SK-N-SH (cell line): ENCODE data around the gene NDUFB3. TPM values are rescaled to one million over a fixed set of nuclear protein-coding genes. Genes with fewer than 3 reads are reported as not detected.
A peak's percentile ranks its signal among the peaks of the same experiment; 100 is the strongest.
"Not testable (repeated sequence)": the region's sequence is repeated elsewhere in the genome, so short reads cannot be mapped to it uniquely, and the experiment has no call there.

ENCODE experiments used
- CTCF ChIA-PET: fragments of 300-600, 350-600 bp; formaldehyde crosslinking; extraction: SDS; loops from one replicate; lab custom pipeline; 2021; lab: Yijun Ruan, JAX
- POLR2A ChIA-PET: fragments of 350-600 bp; sonication (Branson Sonifier 250); formaldehyde crosslinking; extraction: SDS; loops from one replicate; lab custom pipeline; 2020; ENCODE audit warnings: antibody characterized with exemption, inconsistent platforms; lab: Yijun Ruan, JAX
- DNase-seq: peaks from one replicate; pipeline ENCODE4 v3.0.0; 2012
- H2AFZ ChIP-seq: fragments of 200-600 bp; sonication (generic); 2 replicates; pipeline ENCODE4 v1.8.1; 2016; ENCODE audit warnings: antibody characterized with exemption, mild to moderate bottlenecking, low read depth
- H3F3A ChIP-seq: fragments of 200-600 bp; sonication (generic); replicated peaks from 2 replicates; pipeline ENCODE3; 2016; ENCODE audit warnings: antibody characterized with exemption, mild to moderate bottlenecking; ENCODE audit not compliant: insufficient read depth
- H3K27ac ChIP-seq, 2 experiments: fragments of 200-500 bp in 1 of 2; fragments of 200-600 bp in 1 of 2; sonication (Bioruptor generic) in 1 of 2; sonication (generic), shearing (Covaris generic) in 1 of 2; 2 replicates each; pipeline versions ENCODE4 v1.5.1 to v1.6.1; 2014 to 2016; ENCODE audit warnings: low read depth in 2 of 2, inconsistent platforms in 1 of 2, low read length in 1 of 2, mild to moderate bottlenecking in 1 of 2, mixed read lengths in 1 of 2
- H3K27me3 ChIP-seq: fragments of 200-600 bp; sonication (generic), shearing (Covaris generic); 2 replicates; pipeline ENCODE4 v1.6.1; 2016; ENCODE audit warnings: mixed run types; ENCODE audit not compliant: insufficient read depth
- H3K36me3 ChIP-seq, 2 experiments: fragments of 200-500 bp in 1 of 2; fragments of 200-600 bp in 1 of 2; sonication (Bioruptor generic) in 1 of 2; sonication (generic) in 1 of 2; replicated peaks in 1 of 2; 2 replicates each; pipeline versions ENCODE3 to v1.5.1; 2014 to 2016; ENCODE audit warnings: low read length in 1 of 2, mild to moderate bottlenecking in 1 of 2; ENCODE audit not compliant: insufficient read depth in 2 of 2, control insufficient read depth in 1 of 2
- H3K4me1 ChIP-seq, 2 experiments: fragments of 200-500 bp in 1 of 2; fragments of 200-600 bp in 1 of 2; sonication (Bioruptor generic) in 1 of 2; sonication (generic), shearing (Covaris generic) in 1 of 2; 2 replicates each; pipeline versions ENCODE4 v1.5.1 to v1.6.1; 2014 to 2016; ENCODE audit warnings: low read depth in 1 of 2, low read length in 1 of 2, mixed run types in 1 of 2; ENCODE audit not compliant: insufficient read depth in 2 of 2, control insufficient read depth in 1 of 2
- H3K4me2 ChIP-seq: fragments of 200-600 bp; sonication (generic), shearing (Covaris generic); 2 replicates; pipeline ENCODE4 v1.6.1; 2017; ENCODE audit warnings: mixed run types
- H3K4me3 ChIP-seq, 2 experiments: fragments of 200-500 bp in 1 of 2; fragments of 200-600 bp in 1 of 2; sonication (Bioruptor generic) in 1 of 2; sonication (generic), shearing (Covaris generic) in 1 of 2; 2 replicates each; pipeline versions ENCODE4 v1.5.1 to v1.8.1; 2014 to 2016; ENCODE audit warnings: low read depth in 2 of 2, inconsistent platforms in 1 of 2, low read length in 1 of 2, mild to moderate bottlenecking in 1 of 2, mixed read lengths in 1 of 2, moderate library complexity in 1 of 2
- H3K79me2 ChIP-seq: fragments of 200-600 bp; sonication (generic); 2 replicates; pipeline ENCODE4 v1.8.1; 2017; ENCODE audit warnings: mild to moderate bottlenecking; ENCODE audit not compliant: insufficient read depth
- H3K9ac ChIP-seq: fragments of 200-600 bp; sonication (generic); 2 replicates; pipeline ENCODE4 v1.6.1; 2017; ENCODE audit warnings: mixed run types
- H3K9me2 ChIP-seq: fragments of 200-600 bp; sonication (generic); 2 replicates; pipeline ENCODE4 v1.6.1; 2017; ENCODE audit warnings: mixed run types
- H3K9me3 ChIP-seq: fragments of 200-600 bp; sonication (generic); 2 replicates; pipeline ENCODE4 v1.6.1; 2017; ENCODE audit warnings: mixed run types, mild to moderate bottlenecking, moderate library complexity
- H4K20me1 ChIP-seq: fragments of 200-600 bp; sonication (generic); 2 replicates; pipeline ENCODE4 v1.6.1; 2017; ENCODE audit warnings: mild to moderate bottlenecking, mixed run types; ENCODE audit not compliant: insufficient read depth
- CTCF ChIP-seq: fragments of 200-600 bp; sonication (generic); IDR thresholded peaks from 2 replicates; pipeline ENCODE4 v1.6.1; 2017; ENCODE audit warnings: antibody characterized with exemption, mild to moderate bottlenecking, moderate library complexity
- FOXJ3 ChIP-seq: sonication (generic); formaldehyde crosslinking; IDR thresholded peaks from 2 replicates; pipeline ENCODE4 v1.5.1; 2020; ENCODE audit warnings: mild to moderate bottlenecking, missing genetic modification reagents
- GATA2 ChIP-seq: sonication (generic); formaldehyde crosslinking; IDR thresholded peaks from 2 replicates; pipeline ENCODE4 v1.5.0; 2020; ENCODE audit warnings: mild to moderate bottlenecking, missing genetic modification reagents
- JUND ChIP-seq: IDR thresholded peaks from 2 replicates; pipeline ENCODE4 v1.4.0; 2012
- NFIC ChIP-seq: IDR thresholded peaks from 2 replicates; pipeline ENCODE4 v1.4.0; 2012; ENCODE audit warnings: borderline replicate concordance
- NRF1 ChIP-seq: IDR thresholded peaks from 2 replicates; pipeline ENCODE4 v1.6.1; 2012; ENCODE audit warnings: low read depth, mild to moderate bottlenecking, low read length
- RCOR1 ChIP-seq: fragments of 150-350 bp; IDR thresholded peaks from 2 replicates; pipeline ENCODE4 v1.6.1; 2017; ENCODE audit warnings: antibody characterized with exemption, low read length
- SIN3A ChIP-seq: IDR thresholded peaks from 2 replicates; pipeline ENCODE4 v1.6.1; 2012; ENCODE audit warnings: low read depth, mild to moderate bottlenecking, low read length, moderate library complexity, borderline replicate concordance
- TAF1 ChIP-seq: IDR thresholded peaks from 2 replicates; pipeline ENCODE4 v1.6.1; 2012; ENCODE audit warnings: low read depth, mild to moderate bottlenecking, low read length, moderate library complexity, borderline replicate concordance
- TCF12 ChIP-seq: IDR thresholded peaks from 2 replicates; pipeline ENCODE4 v1.4.0; 2012
- YY1 ChIP-seq: IDR thresholded peaks from 2 replicates; pipeline ENCODE4 v1.4.0; 2012; ENCODE audit warnings: low read depth, mild to moderate bottlenecking
- WGBS: methylation state at CpG from one replicate; pipeline ENCODE4 v1.1.6; 2017; ENCODE audit warnings: low lambda C conversion rate; 5-methylcytosine and 5-hydroxymethylcytosine counted together
- polyA plus RNA-seq, 3 experiments: library from polyadenylated mRNA; depleted of rRNA; stranded (reverse); fragments of >200 nt; gene quantifications; 2 replicates each; pipeline ENCODE4 v1.2.3, GENCODE V29; 2012
- TF ChIP-seq, protein P1 (sequence below): IDR thresholded peaks from 2 replicates; pipeline ENCODE4 v1.4.0; 2012; ENCODE audit warnings: low read depth
- TF ChIP-seq, protein P2 (sequence below): fragments of 150-350 bp; IDR thresholded peaks from 2 replicates; pipeline ENCODE4 v1.6.1; 2017; ENCODE audit warnings: antibody characterized with exemption, low read length, low read depth, borderline replicate concordance

The NDUFB3 gene
- polyA plus RNA-seq, 1 of the 3 experiments (the other 2 are of a cell fraction): 55.9 TPM

GRCh38 chr2:201116959-201117734 is 45.3 kb downstream of the NDUFB3 start:
- 57% methylated on average over 20 of the region's 22 CpGs for WGBS
- TF ChIP-seq, protein P1, sequence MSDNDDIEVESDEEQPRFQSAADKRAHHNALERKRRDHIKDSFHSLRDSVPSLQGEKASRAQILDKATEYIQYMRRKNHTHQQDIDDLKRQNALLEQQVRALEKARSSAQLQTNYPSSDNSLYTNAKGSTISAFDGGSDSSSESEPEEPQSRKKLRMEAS: peak; percentile 50; the same call in 1 of the 2 replicates
- TF ChIP-seq CTCF: peak; percentile 41
- no peak for TF ChIP-seq TCF12
- Histone ChIP-seq H2AFZ (peak overlapping the region; percentile 95), H4K20me1 (no peaks in the 10 kb centered on the region), H3K4me2 (peak overlapping the region; percentile 97), H3K36me3 (peaks cover 0 to 2% of the 10 kb centered on the region in 2 experiments), H3K9me3 (no peaks in the 10 kb centered on the region), H3K4me1 (peaks cover 0 to 19% of the 10 kb centered on the region in 2 experiments; a peak in 3 of 4 replicates), H3K79me2 (peaks cover 72% of the 10 kb centered on the region), H3K4me3 (peak overlapping the region; percentile 70 to 86), H3K9ac (peak overlapping the region; percentile 97), H3F3A (peaks cover 9% of the 10 kb centered on the region), H3K27me3 (no peaks in the 10 kb centered on the region), H3K27ac (peak overlapping the region; percentile 89 to 92), H3K9me2 (no peaks in the 10 kb centered on the region)
- DNase-seq: no peak
- CTCF ChIA-PET: interaction anchor here (0.7 to 2.7 kb wide), 10 partner anchors 9 to 212 kb away, joined by 3 to 16 read pairs (median 4); no protein-coding TSS in a partner anchor
- POLR2A ChIA-PET: interaction anchor here (0.6 to 1.6 kb wide), 3 partner anchors 11 to 254 kb away, joined by 3 to 4 read pairs (median 3); no protein-coding TSS in a partner anchor

GRCh38 chr2:201117735-201118094 is 45.9 kb downstream of the NDUFB3 start:
- POLR2A ChIA-PET, H3K9me3 ChIP-seq, H3K9me2 ChIP-seq, H3K27me3 ChIP-seq, H3F3A ChIP-seq, H3K9ac ChIP-seq, DNase-seq, H3K36me3 ChIP-seq, H2AFZ ChIP-seq, H4K20me1 ChIP-seq: not testable (repeated sequence)
- CTCF ChIA-PET: interaction anchor here (0.8 to 2.7 kb wide), 5 partner anchors 9 to 60 kb away, joined by 3 to 16 read pairs (median 4); no protein-coding TSS in a partner anchor
- H3K27ac ChIP-seq: peak overlapping the region in 1 of 2 experiments; percentile 92; a peak in 3 of 4 replicates
- peak overlapping the region; percentile 97 for H3K4me2 ChIP-seq
- H3K4me1 ChIP-seq: peaks cover 0 to 19% of the 10 kb centered on the region in 2 experiments; a peak in 3 of 4 replicates
- peak overlapping the region in 1 of 2 experiments; percentile 86; a peak in 2 of 4 replicates for H3K4me3 ChIP-seq
- H3K79me2 ChIP-seq: peaks cover 78% of the 10 kb centered on the region
- 66% methylated on average over 13 of the region's 13 CpGs for WGBS

DNA sequence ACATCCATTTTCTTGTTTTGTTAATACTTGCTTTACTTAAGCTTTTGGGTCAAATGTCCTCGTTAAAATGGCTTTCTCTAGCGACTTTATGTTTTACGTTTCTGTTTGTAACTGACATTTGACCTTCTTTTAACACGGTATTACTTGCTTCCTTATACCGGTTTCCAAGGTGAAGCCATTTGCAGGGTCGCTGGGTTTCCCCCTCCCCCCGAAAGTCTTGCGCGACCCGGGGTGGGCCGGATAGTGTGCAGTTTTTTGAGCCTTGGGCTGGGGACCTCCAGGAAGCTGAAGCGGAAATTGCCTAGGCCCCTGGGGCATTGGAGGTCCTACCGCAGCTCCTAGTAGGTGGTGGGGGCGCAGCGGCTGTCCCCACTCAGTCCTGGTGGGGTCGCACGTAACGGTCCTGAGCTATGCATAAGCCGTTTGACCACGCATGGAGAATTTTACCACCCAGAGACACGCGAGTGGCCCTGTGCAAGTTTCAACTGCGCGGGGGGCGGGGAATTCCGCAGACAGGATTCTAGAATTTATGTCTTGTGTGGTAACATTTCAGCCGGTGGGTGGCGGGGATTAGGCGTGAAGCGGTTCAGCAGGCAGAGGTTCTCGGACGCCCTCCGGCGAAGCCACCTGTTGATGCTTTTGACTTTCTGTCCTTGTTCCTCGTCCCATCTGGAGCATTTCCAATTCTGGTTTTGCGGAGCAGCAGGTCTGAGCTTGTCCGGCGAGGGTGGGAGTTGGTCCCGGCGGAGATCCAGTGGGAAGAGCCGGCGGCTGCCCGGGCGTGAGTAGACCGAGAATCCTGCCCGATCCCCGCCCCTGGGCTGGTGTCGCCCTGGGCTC is 46.5 kb downstream of the NDUFB3 start:
- Histone ChIP-seq H3K4me2 (peak overlapping the region; percentile 97), H3K79me2 (peaks cover 84% of the 10 kb centered on the region), H3K36me3 (peaks cover 0 to 2% of the 10 kb centered on the region in 2 experiments), H3K27me3 (no peaks in the 10 kb centered on the region), H3K27ac (peak overlapping the region; percentile 40 to 92; a peak in 3 of 4 replicates), H3K4me1 (peaks cover 0 to 19% of the 10 kb centered on the region in 2 experiments; a peak in 3 of 4 replicates), H2AFZ (peak overlapping the region; percentile 72; the same call in 1 of the 2 replicates), H3K9me2 (no peaks in the 10 kb centered on the region), H3K9ac (peak overlapping the region; percentile 69), H3K9me3 (no peaks in the 10 kb centered on the region), H4K20me1 (no peaks in the 10 kb centered on the region), H3F3A (peaks cover 9% of the 10 kb centered on the region), H3K4me3 (peak overlapping the region; percentile 52 to 86)
- WGBS: 41% methylated on average over 36 of the region's 48 CpGs
- CTCF ChIA-PET: interaction anchor here (0.8 to 2.7 kb wide), 6 partner anchors 8 to 155 kb away, joined by 3 to 16 read pairs (median 4); partner anchors contain the start of gene ORC2
- peak; percentile 49 for DNase-seq
- POLR2A ChIA-PET: no interaction called here
- no peak for TF ChIP-seq TCF12
- no peak for TF ChIP-seq RCOR1
- 0 out of 2 replicates have a peak, but pooled peaks have one; percentile 51 for TF ChIP-seq SIN3A
- TF ChIP-seq NFIC: peak; percentile 43; the same call in 1 of the 2 replicates
- TF ChIP-seq TAF1: no peak
- TF ChIP-seq, protein P2, sequence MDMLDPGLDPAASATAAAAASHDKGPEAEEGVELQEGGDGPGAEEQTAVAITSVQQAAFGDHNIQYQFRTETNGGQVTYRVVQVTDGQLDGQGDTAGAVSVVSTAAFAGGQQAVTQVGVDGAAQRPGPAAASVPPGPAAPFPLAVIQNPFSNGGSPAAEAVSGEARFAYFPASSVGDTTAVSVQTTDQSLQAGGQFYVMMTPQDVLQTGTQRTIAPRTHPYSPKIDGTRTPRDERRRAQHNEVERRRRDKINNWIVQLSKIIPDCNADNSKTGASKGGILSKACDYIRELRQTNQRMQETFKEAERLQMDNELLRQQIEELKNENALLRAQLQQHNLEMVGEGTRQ: no peak
- TF ChIP-seq FOXJ3 (CRISPR knock-in tag): no peak
- TF ChIP-seq GATA2 (CRISPR knock-in tag): no peak
- no peak for TF ChIP-seq YY1
- TF ChIP-seq JUND: no peak
- TF ChIP-seq NRF1: no peak
